ENCODE data around the gene TRAF2.

- TF ChIP-seq POLR2AphosphoS5 (IDR thresholded peaks at IDR 0.05; ENCODE audit: low read depth, low read length): no peak
- TF ChIP-seq POLR2A (IDR thresholded peaks at IDR 0.05; ENCODE audit: low read depth, low read length): no peak
- TF ChIP-seq TAF1 (IDR thresholded peaks at IDR 0.05; ENCODE audit: low read depth, low read length): no peak
- no peak for TF ChIP-seq PAX5 (IDR thresholded peaks at IDR 0.05; ENCODE audit: insufficient read depth, low read length, severe bottlenecking)
Measured at GRCh38 chr9:136868644-136869043, 17.7 kb upstream of the TRAF2 start.
